ENCODE measurements around the gene DCUN1D3. TPM values are rescaled to one million over a fixed set of nuclear protein-coding genes. Genes with fewer than 3 reads are reported as not detected.
A peak's percentile ranks its signal among the peaks of the same experiment; 100 is the strongest.

The DCUN1D3 gene
- total and polyA plus RNA-seq, 2 experiments from 2014 or later: 8.5 to 13.7 TPM

- no peak overlapping the region for H3K4me2 ChIP-seq
- no peak for TF ChIP-seq NANOG (IDR thresholded peaks at IDR 0.05; ENCODE audit: borderline replicate concordance)
- TF ChIP-seq ZNF331 (CRISPR knock-in tag; IDR thresholded peaks at IDR 0.05; ENCODE audit: low read depth): no peak
- no peak for TF ChIP-seq STAT1 (IDR thresholded peaks at IDR 0.05; ENCODE audit: unreplicated experiment)
- H3K4me1 ChIP-seq (ENCODE audit: insufficient read depth): peaks cover 18% of the 10 kb centered on the region
- Mint-ChIP-seq H3K9me3 (no peaks in the 10 kb centered on the region), H3K27me3 (ENCODE audit: insufficient read depth, low read depth, poor library complexity) (peaks cover 2% of the 10 kb centered on the region), H3K27ac (no peak overlapping the region; the same call in 1 of the 2 replicates), H3K36me3 (ENCODE audit: low read depth) (peaks cover 3% of the 10 kb centered on the region; the same call in 2 of the 3 replicates), H3K4me3 (no peak overlapping the region), H3K4me1 (peaks cover 17% of the 10 kb centered on the region)
- H3K9me2 ChIP-seq (ENCODE audit: insufficient read depth): no peaks in the 10 kb centered on the region
- H3K4me3 ChIP-seq: no peak overlapping the region
- 0 out of 2 replicates have a peak, but pooled peaks cover 8% of the 10 kb centered on the region for H3K79me2 ChIP-seq (replicated peaks; ENCODE audit: insufficient read depth)
- no peaks in the 10 kb centered on the region; the same call in 1 of the 2 replicates for H4K20me1 ChIP-seq (replicated peaks; ENCODE audit: insufficient read depth)
- H3K27me3 ChIP-seq (ENCODE audit: insufficient read depth): no peaks in the 10 kb centered on the region
- ATAC-seq (no peak), DNase-seq (ENCODE audit: low spot score) (no peak)
- H2AFZ ChIP-seq: no peak overlapping the region
- no peak overlapping the region for H3K27ac ChIP-seq (ENCODE audit: low read depth)
- H3K36me3 ChIP-seq (ENCODE audit: insufficient read depth): no peaks in the 10 kb centered on the region
- H3F3A ChIP-seq (replicated peaks; ENCODE audit: low read depth): no peaks in the 10 kb centered on the region
These were observed 46.1 kb downstream of the DCUN1D3 start for GRCh38 chr16:20853981-20854620.

- Histone ChIP-seq H3K27me3 (ENCODE audit: insufficient read depth) (no peaks in the 10 kb centered on the region), H3K36me3 (ENCODE audit: insufficient read depth) (no peaks in the 10 kb centered on the region), H3K4me3 (no peak overlapping the region), H3K4me2 (no peak overlapping the region), H3K79me2 (replicated peaks; ENCODE audit: insufficient read depth) (0 out of 2 replicates have a peak, but pooled peaks cover 8% of the 10 kb centered on the region), H3F3A (replicated peaks; ENCODE audit: low read depth) (no peaks in the 10 kb centered on the region), H4K20me1 (replicated peaks; ENCODE audit: insufficient read depth) (no peaks in the 10 kb centered on the region; the same call in 1 of the 2 replicates), H3K27ac (ENCODE audit: low read depth) (0 out of 2 replicates have a peak overlapping the region, but pooled peaks have one; percentile 17), H2AFZ (no peak overlapping the region), H3K4me1 (ENCODE audit: insufficient read depth) (peaks cover 15% of the 10 kb centered on the region), H3K9me2 (ENCODE audit: insufficient read depth) (no peaks in the 10 kb centered on the region)
- Mint-ChIP-seq H3K4me1 (peaks cover 15% of the 10 kb centered on the region), H3K36me3 (ENCODE audit: low read depth) (peaks cover 3% of the 10 kb centered on the region; the same call in 2 of the 3 replicates), H3K27me3 (ENCODE audit: insufficient read depth, low read depth, poor library complexity) (peaks cover 2% of the 10 kb centered on the region), H3K9me3 (no peaks in the 10 kb centered on the region), H3K27ac (0 out of 2 replicates have a peak overlapping the region, but pooled peaks have one; percentile 9), H3K4me3 (no peak overlapping the region)
- no peak for DNase-seq (ENCODE audit: low spot score)
- TF ChIP-seq ZNF462 (CRISPR knock-in tag; IDR thresholded peaks at IDR 0.05): no peak
- no peak for ATAC-seq
These were observed 47.0 kb downstream of the DCUN1D3 start for GRCh38 chr16:20853143-20853542.
